Measurements from ENCODE around the gene GPR35.

The GPR35 gene, protein sequence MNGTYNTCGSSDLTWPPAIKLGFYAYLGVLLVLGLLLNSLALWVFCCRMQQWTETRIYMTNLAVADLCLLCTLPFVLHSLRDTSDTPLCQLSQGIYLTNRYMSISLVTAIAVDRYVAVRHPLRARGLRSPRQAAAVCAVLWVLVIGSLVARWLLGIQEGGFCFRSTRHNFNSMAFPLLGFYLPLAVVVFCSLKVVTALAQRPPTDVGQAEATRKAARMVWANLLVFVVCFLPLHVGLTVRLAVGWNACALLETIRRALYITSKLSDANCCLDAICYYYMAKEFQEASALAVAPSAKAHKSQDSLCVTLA

DNA sequence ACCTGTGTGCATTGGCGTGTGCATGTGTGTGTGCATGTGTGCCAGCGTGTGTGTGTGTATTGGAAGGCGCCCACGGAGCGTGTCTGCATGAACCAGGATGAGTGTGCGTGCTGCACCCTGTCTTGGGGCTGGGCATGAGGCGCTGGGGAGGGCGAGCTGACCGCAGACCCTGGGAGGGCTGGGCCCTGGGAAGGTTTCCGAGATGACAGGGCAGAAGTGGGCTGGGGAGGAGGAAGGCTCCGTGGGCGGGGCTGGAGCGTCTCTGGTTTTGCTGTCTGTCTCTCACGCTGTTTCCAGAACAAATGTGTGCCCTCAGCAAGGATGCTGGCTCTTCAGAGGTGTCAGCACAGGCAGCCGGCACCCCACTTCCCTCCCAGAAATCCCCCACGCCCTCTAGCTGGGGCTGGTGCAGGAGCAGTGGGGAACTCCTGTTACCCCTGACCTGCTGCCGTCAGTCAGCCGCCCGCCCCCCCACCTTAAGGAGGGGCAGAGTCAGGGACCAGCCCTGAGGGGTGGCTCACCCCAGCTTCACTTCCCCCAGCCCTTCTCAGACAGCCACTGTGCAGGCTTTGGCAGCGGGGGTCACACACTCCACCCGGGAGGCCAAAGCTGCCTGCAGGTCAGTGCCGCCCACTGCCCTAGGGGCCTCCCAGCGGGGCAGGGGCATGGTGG, at the start of gene GPR35:
GPR35 (plus strand) TSS at position 531 of the 672 bp plus-strand sequence. CDS start 4,473 bp downstream, outside the sequence.
- Histone ChIP-seq H3K9ac (peak within 1 kb of the TSS; percentile 51 to 74 (median 68); a peak in 21 of 22 replicates), H3K27me3 (no peaks in the 10 kb centered on the region), H3K9me3 (replicated peaks in 1 of 11) (no peaks in the 10 kb centered on the region), H3K4me2 (peak within 1 kb of the TSS; percentile 83 to 94 (median 89); a peak in 21 of 22 replicates), H3K4me1 (peaks cover 76 to 91% (median 86%) of the 10 kb centered on the region in 10 experiments), H3K4me3 (peak within 1 kb of the TSS in 3 of 10 experiments; percentile 8 to 42 (median 24); a peak in 2 of 20 replicates), H3K27ac (peak within 1 kb of the TSS; percentile 43 to 91 (median 81); a peak in 21 of 22 replicates), H4K20me1 (no peaks in the 10 kb centered on the region), H3K36me3 (peaks cover 0 to 1% (median 0%) of the 10 kb centered on the region in 11 experiments; a peak in 4 of 22 replicates)
- no peak for TF ChIP-seq Cebpa-rat (IDR thresholded peaks at IDR 0.05)

DNA sequence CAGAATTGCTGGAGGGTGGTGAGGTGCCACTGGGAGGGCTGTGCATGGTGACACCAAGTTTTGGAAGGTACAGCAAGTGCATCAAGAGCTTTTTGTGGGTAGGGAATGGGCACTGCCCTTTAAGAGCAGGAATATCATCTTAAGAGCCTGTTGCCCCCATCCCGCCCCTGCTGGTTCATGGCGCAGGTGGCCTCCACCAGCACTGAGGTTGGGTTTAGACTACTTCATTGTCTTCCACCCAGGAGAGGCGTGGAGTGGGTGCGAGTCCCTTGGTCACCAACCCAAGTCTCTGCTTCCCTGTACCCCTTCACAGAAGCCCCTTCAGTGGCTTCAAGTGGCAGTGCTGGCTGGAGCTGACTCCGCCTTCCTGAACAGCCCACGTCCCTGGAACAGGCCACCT, 49.2 kb upstream of the GPR35 start:
- no peak overlapping the region for H3K4me2 ChIP-seq
- peaks cover 36 to 98% (median 95%) of the 10 kb centered on the region in 11 experiments for H4K20me1 ChIP-seq
- TF ChIP-seq Cebpa-rat (IDR thresholded peaks at IDR 0.05): no peak
- no peak overlapping the region for H3K27ac ChIP-seq
- H3K9me3 ChIP-seq (replicated peaks in 1 of 11): peaks cover 0 to 3% (median 2%) of the 10 kb centered on the region in 11 experiments; a peak in 10 of 22 replicates
- no peak overlapping the region for H3K4me3 ChIP-seq
- peaks cover 24 to 50% (median 38%) of the 10 kb centered on the region in 10 experiments for H3K4me1 ChIP-seq
- H3K36me3 ChIP-seq: peaks cover 72 to 100% (median 93%) of the 10 kb centered on the region in 11 experiments
- no peak overlapping the region for H3K9ac ChIP-seq
- no peaks in the 10 kb centered on the region for H3K27me3 ChIP-seq

DNA sequence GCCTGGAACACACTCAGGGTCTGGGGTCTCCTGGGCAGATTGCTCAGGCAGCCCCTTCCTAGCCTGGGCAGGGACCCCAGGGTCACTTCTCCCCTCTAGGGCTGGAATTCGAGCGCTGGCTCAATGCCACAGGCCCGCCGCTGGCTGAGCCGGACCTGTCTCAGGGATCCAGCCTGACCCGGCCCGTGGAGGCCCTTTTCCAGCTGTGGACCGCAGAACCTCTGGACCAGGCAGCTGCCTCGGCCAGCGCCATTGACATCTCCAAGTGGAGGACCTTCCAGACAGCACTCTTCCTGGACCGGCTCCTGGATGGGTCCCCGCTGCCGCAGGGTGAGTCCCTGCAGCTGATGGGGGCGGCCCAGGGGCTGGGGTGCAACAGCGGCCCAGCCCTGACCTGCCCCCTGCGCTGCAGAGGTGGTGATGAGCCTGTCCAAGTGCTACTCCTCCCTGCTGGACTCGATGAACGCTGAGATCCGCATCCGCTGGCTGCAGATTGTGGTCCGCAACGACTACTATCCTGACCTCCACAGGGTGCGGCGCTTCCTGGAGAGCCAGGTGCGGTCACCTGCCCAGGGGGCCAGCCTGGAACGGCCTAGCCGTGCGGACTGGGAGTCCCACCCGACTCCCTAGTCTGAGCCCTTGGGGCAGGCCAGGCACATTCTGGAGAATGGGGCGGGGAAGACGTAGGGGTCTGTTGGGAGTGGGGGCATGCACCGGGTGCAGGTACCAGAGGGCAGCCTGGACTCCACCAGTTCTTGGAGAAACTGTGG, 48.7 kb upstream of the GPR35 start:
- H4K20me1 ChIP-seq: peaks cover 30 to 92% (median 89%) of the 10 kb centered on the region in 11 experiments

DNA sequence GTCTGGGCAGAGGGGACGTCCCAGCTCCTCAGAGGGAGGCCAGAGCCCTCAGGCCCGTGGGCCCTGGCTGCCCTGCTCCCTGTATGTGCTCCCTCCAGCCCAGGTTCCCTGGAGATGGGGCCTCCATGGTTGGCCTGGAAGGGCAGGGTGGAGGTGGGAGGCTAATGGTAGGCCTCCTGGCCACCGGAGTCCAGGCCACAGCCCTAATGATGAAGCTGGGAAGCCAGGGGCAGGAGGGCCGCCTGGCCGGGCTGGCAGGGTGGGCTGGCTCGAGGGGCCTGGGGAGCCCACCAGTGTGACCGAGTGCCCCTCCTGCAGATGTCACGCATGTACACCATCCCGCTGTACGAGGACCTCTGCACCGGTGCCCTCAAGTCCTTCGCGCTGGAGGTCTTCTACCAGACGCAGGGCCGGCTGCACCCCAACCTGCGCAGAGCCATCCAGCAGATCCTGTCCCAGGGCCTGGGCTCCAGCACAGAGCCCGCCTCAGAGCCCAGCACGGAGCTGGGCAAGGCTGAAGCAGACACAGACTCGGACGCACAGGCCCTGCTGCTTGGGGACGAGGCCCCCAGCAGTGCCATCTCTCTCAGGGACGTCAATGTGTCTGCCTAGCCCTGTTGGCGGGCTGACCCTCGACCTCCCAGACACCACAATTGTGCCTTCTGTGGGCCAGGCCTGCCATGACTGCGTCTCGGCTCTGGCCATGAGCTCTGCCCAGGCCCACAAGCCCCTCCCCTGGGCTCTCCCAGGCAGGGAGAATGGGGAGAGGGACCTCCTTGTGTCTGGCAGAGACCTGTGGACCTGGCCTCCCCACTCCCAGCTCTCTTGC, 47.8 kb upstream of the GPR35 start:
- H3K9ac ChIP-seq: peak overlapping the region in 2 of 11 experiments; percentile 26 to 36; a peak in 1 of 22 replicates
- peaks cover 66 to 100% (median 94%) of the 10 kb centered on the region in 11 experiments for H3K36me3 ChIP-seq
- peaks cover 21 to 83% (median 80%) of the 10 kb centered on the region in 11 experiments; a peak in 21 of 22 replicates for H4K20me1 ChIP-seq
- H3K4me3 ChIP-seq: no peak overlapping the region
- no peaks in the 10 kb centered on the region for H3K27me3 ChIP-seq
- TF ChIP-seq Cebpa-rat (IDR thresholded peaks at IDR 0.05): no peak
- no peak overlapping the region for H3K4me2 ChIP-seq
- H3K27ac ChIP-seq: peak overlapping the region in 3 of 11 experiments; percentile 11 to 40 (median 20); a peak in 1 of 22 replicates
- peaks cover 24 to 43% (median 35%) of the 10 kb centered on the region in 10 experiments for H3K4me1 ChIP-seq
- peaks cover 0 to 15% (median 10%) of the 10 kb centered on the region in 11 experiments; a peak in 15 of 22 replicates for H3K9me3 ChIP-seq (replicated peaks in 1 of 11)

More for the DNA sequence above, 48.7 kb upstream of the GPR35 start:
- Histone ChIP-seq H3K4me3 (no peak overlapping the region), H3K27ac (0 out of 22 replicates have a peak overlapping the region, but pooled peaks of 1 of the 11 experiments have one; percentile 11), H3K36me3 (peaks cover 72 to 100% (median 98%) of the 10 kb centered on the region in 11 experiments), H3K4me1 (peaks cover 18 to 45% (median 33%) of the 10 kb centered on the region in 10 experiments), H3K9me3 (replicated peaks in 1 of 11) (peaks cover 0 to 9% (median 8%) of the 10 kb centered on the region in 11 experiments; a peak in 15 of 22 replicates), H3K4me2 (no peak overlapping the region), H3K9ac (no peak overlapping the region), H3K27me3 (no peaks in the 10 kb centered on the region)
- no peak for TF ChIP-seq Cebpa-rat (IDR thresholded peaks at IDR 0.05)

DNA sequence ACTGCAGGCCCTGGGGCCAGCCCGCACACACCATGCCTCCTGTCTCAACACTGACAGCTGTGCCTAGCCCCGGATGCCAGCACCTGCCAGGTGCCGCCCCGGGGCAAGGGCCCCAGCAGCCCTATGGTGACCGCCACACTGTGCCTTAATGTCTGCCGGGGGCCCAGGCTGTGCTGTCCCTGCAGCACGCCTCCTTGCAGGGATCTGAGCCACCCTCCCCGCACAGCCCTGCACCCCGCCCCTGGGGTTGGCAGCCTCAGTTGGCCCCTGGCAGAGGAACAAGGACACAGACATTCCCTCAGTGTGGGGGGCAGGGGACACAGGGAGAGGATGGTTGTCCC, 47.2 kb upstream of the GPR35 start:
- H3K4me3 ChIP-seq: no peak overlapping the region
- H3K9ac ChIP-seq: peak overlapping the region in 6 of 11 experiments; percentile 12 to 44 (median 30); a peak in 4 of 22 replicates
- peak overlapping the region in 8 of 11 experiments; percentile 12 to 73 (median 64); a peak in 6 of 22 replicates for H3K27ac ChIP-seq
- no peaks in the 10 kb centered on the region for H3K27me3 ChIP-seq
- peak overlapping the region in 1 of 11 experiments; percentile 75; a peak in 2 of 22 replicates for H3K4me2 ChIP-seq
- H3K9me3 ChIP-seq (replicated peaks in 1 of 11): peaks cover 0 to 15% (median 10%) of the 10 kb centered on the region in 11 experiments; a peak in 15 of 22 replicates
- peaks cover 30 to 49% (median 41%) of the 10 kb centered on the region in 10 experiments for H3K4me1 ChIP-seq
- no peak for TF ChIP-seq Cebpa-rat (IDR thresholded peaks at IDR 0.05)
- H4K20me1 ChIP-seq: peaks cover 15 to 77% (median 74%) of the 10 kb centered on the region in 11 experiments; a peak in 20 of 22 replicates
- H3K36me3 ChIP-seq: peaks cover 60 to 99% (median 93%) of the 10 kb centered on the region in 11 experiments

DNA sequence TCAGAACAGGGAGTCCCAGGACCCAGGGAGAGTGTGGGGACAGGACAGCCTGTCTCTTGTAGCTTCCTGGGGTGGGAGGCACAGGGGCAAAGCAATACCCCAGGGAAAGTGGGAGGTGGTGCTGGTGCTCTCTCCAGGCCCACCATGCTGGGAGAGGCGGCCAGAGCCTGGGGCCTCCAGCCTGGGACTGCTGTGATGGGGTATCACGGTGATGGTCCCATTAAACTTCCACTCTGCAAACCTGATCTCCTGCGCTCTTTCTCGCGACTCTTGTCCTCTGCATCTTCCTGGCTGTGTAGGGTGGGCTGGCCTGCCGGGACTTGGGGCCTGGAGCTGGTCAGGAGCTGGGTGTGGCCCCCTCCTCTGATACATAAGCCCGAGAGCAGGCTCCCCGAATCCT, 46.8 kb upstream of the GPR35 start:
- Histone ChIP-seq H4K20me1 (peaks cover 12 to 73% (median 70%) of the 10 kb centered on the region in 11 experiments; a peak in 20 of 22 replicates), H3K36me3 (peaks cover 56 to 99% (median 92%) of the 10 kb centered on the region in 11 experiments), H3K4me1 (peaks cover 34 to 53% (median 45%) of the 10 kb centered on the region in 10 experiments), H3K9ac (peak overlapping the region in 5 of 11 experiments; percentile 12 to 44 (median 26); a peak in 3 of 22 replicates), H3K27ac (peak overlapping the region in 9 of 11 experiments; percentile 6 to 73 (median 63); a peak in 13 of 22 replicates), H3K4me3 (no peak overlapping the region), H3K9me3 (replicated peaks in 1 of 11) (peaks cover 0 to 15% (median 10%) of the 10 kb centered on the region in 11 experiments; a peak in 15 of 22 replicates), H3K4me2 (peak overlapping the region in 5 of 11 experiments; percentile 54 to 77 (median 72); a peak in 6 of 22 replicates), H3K27me3 (no peaks in the 10 kb centered on the region)
- no peak for TF ChIP-seq Cebpa-rat (IDR thresholded peaks at IDR 0.05)

DNA sequence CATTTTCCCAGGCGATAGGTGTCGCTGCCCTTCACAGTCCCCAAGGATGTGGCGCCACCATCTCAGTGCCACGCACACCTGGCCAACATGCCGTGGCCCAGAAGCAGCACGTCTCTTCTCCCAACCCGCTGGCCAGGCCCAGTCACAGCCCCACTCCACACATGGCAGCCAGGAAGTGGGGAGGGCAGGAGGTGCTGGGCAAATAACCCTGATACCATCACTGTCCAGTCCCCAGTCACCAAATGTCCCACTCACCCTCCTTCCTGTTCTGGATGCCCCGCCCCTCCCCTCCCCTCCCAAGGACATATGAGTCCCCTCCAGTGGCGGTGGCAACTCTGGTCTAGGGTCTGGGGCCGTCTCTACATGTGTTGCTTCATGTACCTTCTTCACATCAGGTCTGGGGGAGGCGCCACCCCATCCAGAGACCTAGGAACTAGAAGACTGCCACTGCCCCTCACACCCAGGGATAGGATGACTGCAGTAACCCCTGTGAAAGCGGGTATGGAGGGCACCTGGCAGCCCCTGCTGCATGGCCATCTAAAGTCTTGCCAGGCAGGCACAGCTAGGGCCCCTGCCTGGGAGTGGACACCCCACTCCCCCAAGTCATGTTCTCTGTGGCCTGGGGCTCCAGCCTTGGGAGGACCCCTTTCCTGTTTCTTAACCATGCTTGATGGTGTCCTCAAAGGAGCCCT, 46.1 kb upstream of the GPR35 start:
- Histone ChIP-seq H3K4me2 (peak overlapping the region in 10 of 11 experiments; percentile 6 to 77 (median 55); a peak in 16 of 22 replicates), H3K27me3 (no peaks in the 10 kb centered on the region), H3K9me3 (replicated peaks in 1 of 11) (peaks cover 0 to 15% (median 10%) of the 10 kb centered on the region in 11 experiments; a peak in 15 of 22 replicates), H3K4me1 (peaks cover 42 to 60% (median 52%) of the 10 kb centered on the region in 10 experiments), H3K36me3 (peaks cover 48 to 95% (median 87%) of the 10 kb centered on the region in 11 experiments), H3K9ac (peak overlapping the region in 10 of 11 experiments; percentile 2 to 60 (median 44); a peak in 14 of 22 replicates), H3K27ac (peak overlapping the region in 10 of 11 experiments; percentile 9 to 73 (median 59); a peak in 19 of 22 replicates), H3K4me3 (no peak overlapping the region), H4K20me1 (peaks cover 8 to 66% (median 63%) of the 10 kb centered on the region in 11 experiments; a peak in 20 of 22 replicates)
- TF ChIP-seq Cebpa-rat (IDR thresholded peaks at IDR 0.05): no peak

Measured in BLaER1 treated with 17β-estradiol and CSF1 and Interleukin-3, amounts not matched to agents 10 nM and 100 nM (cell line).